IPS DF 6.9 (cell line): ENCODE data around the gene LHFPL2.

Experiments used
- DNase-seq: peaks from one replicate; pipeline ENCODE4 v3.0.0-alpha.2; 2013; ENCODE audit warnings: low read depth, low spot score
- H3K27ac ChIP-seq: one replicate; pipeline ENCODE4 v1.5.1; 2013; ENCODE audit warnings: low read length, control low read depth
- H3K27me3 ChIP-seq: 2 replicates; pipeline ENCODE4 v1.6.1; 2013; ENCODE audit warnings: mild to moderate bottlenecking, low read length; ENCODE audit not compliant: control insufficient read depth, insufficient read depth
- H3K36me3 ChIP-seq: 2 replicates; pipeline ENCODE4 v1.6.1; 2013; ENCODE audit warnings: low read length; ENCODE audit not compliant: control insufficient read depth, insufficient read depth
- H3K4me1 ChIP-seq: 2 replicates; pipeline ENCODE4 v1.6.1; 2013; ENCODE audit warnings: low read length; ENCODE audit not compliant: control insufficient read depth, insufficient read depth
- H3K4me3 ChIP-seq: 2 replicates; pipeline ENCODE4 v1.5.1; 2013; ENCODE audit warnings: mild to moderate bottlenecking, low read length
- H3K9me3 ChIP-seq: 2 replicates; pipeline ENCODE4 v1.6.1; 2013; ENCODE audit warnings: low read length, inconsistent platforms; ENCODE audit not compliant: control insufficient read depth, insufficient read depth
- WGBS: extraction: QIAGEN DNeasy Blood & Tissue Kit; methylation state at CpG from one replicate; pipeline ENCODE4 v1.1.7; 2013; ENCODE audit warnings: mixed read lengths, missing lambda C conversion rate; ENCODE audit not compliant: insufficient read length, insufficient coverage; 5-methylcytosine and 5-hydroxymethylcytosine counted together

The LHFPL2 gene

GRCh38 chr5:78574131-78574673 is 74.4 kb downstream of the LHFPL2 start:
- H3K4me1 ChIP-seq, result peaks cover 8% of the 10 kb centered on the region
- H3K9me3 ChIP-seq, result no peaks in the 10 kb centered on the region
- no peaks in the 10 kb centered on the region for H3K27me3 ChIP-seq
- H3K27ac ChIP-seq, result no peak overlapping the region
- H3K4me3 ChIP-seq, result no peak overlapping the region
- no peak for DNase-seq
- H3K36me3 ChIP-seq, result no peaks in the 10 kb centered on the region
- no CpG with 5 or more reads among the region's 4 CpGs for WGBS

DNA sequence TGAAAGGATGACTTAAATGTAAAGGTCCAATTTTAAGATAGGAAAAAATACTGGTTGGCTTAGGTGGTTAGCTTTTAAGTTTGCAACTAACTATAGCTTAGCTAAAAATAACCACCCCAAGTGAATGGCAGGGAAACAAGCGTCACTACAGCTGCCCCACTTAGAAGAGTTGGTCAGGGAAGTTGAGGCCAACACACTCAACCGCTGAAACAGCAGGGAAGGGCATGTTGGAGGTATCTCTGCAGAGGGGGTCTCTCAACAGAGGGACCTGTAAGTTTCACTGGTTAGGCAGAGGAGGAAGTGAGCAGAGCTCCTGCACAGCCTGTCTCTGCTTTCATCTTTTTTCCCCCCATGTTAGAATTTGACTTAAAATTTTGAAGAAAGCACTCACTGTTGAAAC is 75.3 kb downstream of the LHFPL2 start:
- Histone ChIP-seq H3K9me3 (no peaks in the 10 kb centered on the region), H3K36me3 (no peaks in the 10 kb centered on the region), H3K27ac (no peak overlapping the region), H3K27me3 (no peaks in the 10 kb centered on the region), H3K4me3 (no peak overlapping the region), H3K4me1 (peaks cover 9% of the 10 kb centered on the region)
- no CpG with 5 or more reads among the region's 2 CpGs for WGBS
- no peak for DNase-seq

DNA sequence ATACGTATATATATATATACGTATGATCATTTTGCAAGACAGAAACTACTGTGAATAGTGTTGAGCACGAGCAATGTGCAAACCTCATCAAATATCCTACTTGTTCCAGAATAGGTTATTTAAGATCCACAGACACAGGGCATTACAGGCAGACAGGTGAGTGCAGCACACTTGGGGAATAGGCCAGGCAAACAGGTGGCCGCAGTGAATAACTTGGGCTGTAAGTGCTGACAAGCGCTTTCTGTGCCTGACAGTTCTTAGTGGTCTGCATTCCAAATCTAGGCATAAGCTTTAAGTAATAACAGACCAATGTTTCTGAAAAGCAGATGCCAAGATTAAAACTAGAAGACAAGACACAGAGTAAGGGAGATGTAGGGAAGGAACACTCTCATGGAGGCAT is 77.9 kb downstream of the LHFPL2 start:
- no peak overlapping the region for H3K4me3 ChIP-seq
- no peak for DNase-seq
- H3K4me1 ChIP-seq, result peaks cover 9% of the 10 kb centered on the region
- WGBS, result no CpG with 5 or more reads among the region's 5 CpGs
- no peaks in the 10 kb centered on the region for H3K36me3 ChIP-seq
- H3K27me3 ChIP-seq, result no peaks in the 10 kb centered on the region
- no peaks in the 10 kb centered on the region for H3K9me3 ChIP-seq
- H3K27ac ChIP-seq, result no peak overlapping the region

- Histone ChIP-seq H3K4me3 (no peak overlapping the region), H3K4me1 (peaks cover 9% of the 10 kb centered on the region), H3K27ac (no peak overlapping the region), H3K36me3 (no peaks in the 10 kb centered on the region), H3K9me3 (no peaks in the 10 kb centered on the region), H3K27me3 (no peaks in the 10 kb centered on the region)
- no CpG with 5 or more reads among the region's 10 CpGs for WGBS
- DNase-seq, result no peak
These were observed 79.1 kb downstream of the LHFPL2 start for GRCh38 chr5:78569441-78569840.

DNA sequence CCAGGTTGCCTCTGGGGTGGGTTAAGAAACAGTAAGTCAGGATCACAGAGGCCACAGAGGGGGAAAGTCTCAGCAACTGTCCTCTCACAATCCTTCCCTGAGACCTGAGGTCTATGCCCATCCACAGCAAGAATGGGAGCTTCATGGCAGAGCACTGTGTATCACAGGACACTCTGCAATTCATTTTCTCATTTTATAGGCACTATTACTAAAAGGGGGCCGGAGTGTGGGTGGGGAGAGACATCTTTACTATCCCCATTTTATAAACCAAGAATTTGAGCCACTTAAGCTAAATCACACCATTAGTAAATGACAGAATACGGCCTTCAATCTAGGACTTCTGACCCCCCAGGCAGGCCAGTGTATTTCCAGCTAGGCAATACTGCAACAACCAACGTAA is 79.9 kb downstream of the LHFPL2 start:
- no peak overlapping the region for H3K4me3 ChIP-seq
- peaks cover 7% of the 10 kb centered on the region; the same call in 1 of the 2 replicates for H3K4me1 ChIP-seq
- DNase-seq, result no peak
- H3K9me3 ChIP-seq, result no peaks in the 10 kb centered on the region
- no CpG with 5 or more reads among the region's 3 CpGs for WGBS
- no peak overlapping the region for H3K27ac ChIP-seq
- H3K36me3 ChIP-seq, result no peaks in the 10 kb centered on the region
- H3K27me3 ChIP-seq, result no peaks in the 10 kb centered on the region

DNA sequence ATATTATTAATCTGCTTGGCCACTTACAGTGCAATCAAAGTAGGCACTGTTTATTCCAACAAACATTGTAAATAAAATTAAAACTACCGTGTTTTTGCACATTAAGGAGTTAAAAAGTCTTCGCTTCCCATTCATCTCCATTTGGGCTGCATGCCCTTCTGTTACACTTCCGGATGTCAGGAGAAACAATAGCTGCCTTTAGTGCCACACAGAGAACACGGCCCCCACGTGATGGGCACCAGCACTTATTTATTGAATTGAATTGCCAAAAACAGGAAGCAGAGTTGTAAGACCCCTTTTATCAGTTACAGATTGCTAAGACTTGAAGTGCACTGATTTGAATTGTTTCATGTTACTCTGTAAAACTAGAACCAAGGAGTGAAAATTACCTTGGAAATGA is 80.4 kb downstream of the LHFPL2 start:
- peaks cover 7% of the 10 kb centered on the region; the same call in 1 of the 2 replicates for H3K4me1 ChIP-seq
- H3K9me3 ChIP-seq, result no peaks in the 10 kb centered on the region
- no peak overlapping the region for H3K4me3 ChIP-seq
- H3K27me3 ChIP-seq, result no peaks in the 10 kb centered on the region
- H3K27ac ChIP-seq, result no peak overlapping the region
- H3K36me3 ChIP-seq, result no peaks in the 10 kb centered on the region
- WGBS, result no CpG with 5 or more reads among the region's 5 CpGs
- DNase-seq, result no peak

DNA sequence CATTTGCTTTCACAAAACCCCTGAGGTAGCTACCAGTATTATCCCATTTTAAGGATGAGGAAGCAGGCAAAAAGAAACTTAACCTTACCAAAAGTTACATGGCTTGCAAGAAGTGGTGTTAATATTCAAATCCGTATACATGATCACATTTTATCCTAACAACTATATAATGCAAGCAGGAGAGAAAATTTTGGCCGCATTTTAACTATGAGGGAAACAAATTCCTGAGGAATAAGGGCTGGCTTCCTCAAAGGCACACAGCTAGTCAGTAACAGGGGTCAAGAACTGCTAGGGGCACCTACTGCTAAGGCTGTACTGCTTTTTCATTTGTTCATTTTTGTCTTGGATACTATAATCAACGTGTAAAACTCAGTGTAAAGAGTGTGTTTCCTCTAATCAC is 81.0 kb downstream of the LHFPL2 start:
- Histone ChIP-seq H3K4me1 (peaks cover 7% of the 10 kb centered on the region; the same call in 1 of the 2 replicates), H3K9me3 (no peaks in the 10 kb centered on the region), H3K27me3 (no peaks in the 10 kb centered on the region), H3K36me3 (no peaks in the 10 kb centered on the region), H3K27ac (no peak overlapping the region), H3K4me3 (no peak overlapping the region)
- no peak for DNase-seq
- no CpG with 5 or more reads among the region's 3 CpGs for WGBS

DNA sequence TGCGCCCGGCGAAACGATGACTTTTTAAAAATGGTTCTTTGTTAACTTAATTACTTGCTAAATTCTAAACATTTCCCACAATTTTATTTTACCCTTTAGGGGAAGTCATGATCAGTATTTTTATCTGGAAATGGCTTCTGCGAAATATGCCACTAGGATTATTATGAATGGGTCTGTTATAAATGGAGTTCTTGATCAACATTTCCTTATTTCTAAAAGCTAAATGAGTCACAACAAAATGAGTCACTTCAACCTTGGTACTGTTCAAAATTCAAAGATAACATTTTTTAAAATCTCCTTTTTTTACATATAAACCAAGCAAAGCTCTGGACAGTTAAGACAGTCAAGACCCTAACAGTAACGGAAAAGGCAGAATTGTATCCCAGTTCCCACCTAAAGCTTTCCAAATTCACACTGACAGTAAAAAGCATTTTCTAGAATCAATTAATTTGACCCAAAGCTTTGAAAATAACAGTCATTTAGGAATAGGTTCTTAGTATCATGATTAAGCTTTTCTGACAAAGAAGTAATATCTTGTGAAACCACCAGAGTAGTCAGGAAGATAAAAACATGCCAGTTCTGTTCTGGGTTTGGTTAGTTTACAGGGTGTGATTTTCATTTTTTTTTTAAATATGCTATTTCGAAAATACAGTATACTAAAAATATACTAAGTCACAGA is 81.7 kb downstream of the LHFPL2 start:
- Histone ChIP-seq H3K4me1 (peaks cover 7% of the 10 kb centered on the region; the same call in 1 of the 2 replicates), H3K4me3 (no peak overlapping the region), H3K9me3 (no peaks in the 10 kb centered on the region), H3K27ac (no peak overlapping the region), H3K36me3 (no peaks in the 10 kb centered on the region), H3K27me3 (no peaks in the 10 kb centered on the region)
- DNase-seq, result no peak
- no CpG with 5 or more reads among the region's 7 CpGs for WGBS

GRCh38 chr5:78565395-78565794 is 83.2 kb downstream of the LHFPL2 start:
- Histone ChIP-seq H3K4me1 (peaks cover 7% of the 10 kb centered on the region; the same call in 1 of the 2 replicates), H3K36me3 (no peaks in the 10 kb centered on the region), H3K9me3 (no peaks in the 10 kb centered on the region), H3K27me3 (no peaks in the 10 kb centered on the region), H3K27ac (no peak overlapping the region), H3K4me3 (no peak overlapping the region)
- no CpG with 5 or more reads among the region's 1 CpG for WGBS
- DNase-seq, result no peak

- WGBS, result no CpG with 5 or more reads among the region's 2 CpGs
- Histone ChIP-seq H3K27ac (no peak overlapping the region), H3K27me3 (no peaks in the 10 kb centered on the region), H3K4me1 (no peaks in the 10 kb centered on the region), H3K9me3 (no peaks in the 10 kb centered on the region), H3K36me3 (no peaks in the 10 kb centered on the region), H3K4me3 (no peak overlapping the region)
- DNase-seq, result no peak
These were observed 85.0 kb downstream of the LHFPL2 start for GRCh38 chr5:78563621-78564020.
